Measurements from ENCODE around the gene PADI1.

DNA sequence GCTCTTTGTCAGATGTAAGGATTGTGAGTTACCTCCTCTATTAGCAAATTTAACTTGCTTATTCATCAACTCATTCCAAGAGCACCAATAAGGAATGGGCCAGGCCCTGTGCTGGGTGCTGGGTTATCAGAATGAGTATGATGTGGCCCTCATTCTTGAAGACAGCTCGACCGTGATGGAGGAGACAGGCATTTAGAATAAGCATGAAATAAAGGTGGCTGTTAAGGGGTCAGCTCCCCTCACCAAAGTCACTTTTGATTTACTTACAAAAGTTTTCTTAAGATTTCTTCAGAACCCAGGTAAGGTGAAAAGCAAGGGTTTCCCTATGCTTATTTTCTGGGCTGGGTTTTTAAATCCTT lies 15.3 kb upstream of the PADI1 start:
- TF ChIP-seq FOXM1 (IDR thresholded peaks at IDR 0.05; ENCODE audit: borderline replicate concordance): no peak
- TF ChIP-seq SP1 (IDR thresholded peaks at IDR 0.05): no peak
- no peak for TF ChIP-seq ARNT (IDR thresholded peaks at IDR 0.05)
- no peak for TF ChIP-seq SUZ12 (IDR thresholded peaks at IDR 0.05)
- TF ChIP-seq FOXA1 (IDR thresholded peaks at IDR 0.05): no peak
- TF ChIP-seq L3MBTL2 (conservative IDR thresholded peaks at IDR 0.05): no peak
- no peak for TF ChIP-seq HDGF (IDR thresholded peaks at IDR 0.05; ENCODE audit: borderline replicate concordance)
- no peak for TF ChIP-seq ZNF384 (IDR thresholded peaks at IDR 0.05)
